NCI-H1048 (cell line): ENCODE results near the gene LAMC3.

ENCODE experiments used
- DNase-seq: peaks from one replicate; lab custom pipeline; 2025; lab: John Stamatoyannopoulos, UW

Gene LAMC3

GRCh38 chr9:130979591-130980385 is 29.2 kb upstream of the LAMC3 start:
- no peak for DNase-seq

GRCh38 chr9:130980526-130980925 is 28.4 kb upstream of the LAMC3 start:
- no peak for DNase-seq

GRCh38 chr9:130981002-130981755 is 27.8 kb upstream of the LAMC3 start:
- no peak for DNase-seq

GRCh38 chr9:130981756-130982137 is 27.2 kb upstream of the LAMC3 start:
- no peak for DNase-seq

GRCh38 chr9:130982636-130983358 is 26.2 kb upstream of the LAMC3 start:
- DNase-seq = no peak

GRCh38 chr9:130983359-130983670 is 25.7 kb upstream of the LAMC3 start:
- no peak for DNase-seq

GRCh38 chr9:130983970-130984369 is 25.0 kb upstream of the LAMC3 start:
- no peak for DNase-seq

GRCh38 chr9:130984521-130984920 is 24.5 kb upstream of the LAMC3 start:
- no peak for DNase-seq

GRCh38 chr9:130985029-130985428 is 23.9 kb upstream of the LAMC3 start:
- DNase-seq = no peak

- DNase-seq = no peak
Measured at GRCh38 chr9:130985606-130986162, 23.3 kb upstream of the LAMC3 start.

GRCh38 chr9:130986356-130986965 is 22.5 kb upstream of the LAMC3 start:
- no peak for DNase-seq

- DNase-seq = no peak
Measured at GRCh38 chr9:130987054-130987453, 21.9 kb upstream of the LAMC3 start.

- no peak for DNase-seq
Measured at GRCh38 chr9:130987738-130988399, 21.1 kb upstream of the LAMC3 start.

GRCh38 chr9:130988400-130988747 is 20.6 kb upstream of the LAMC3 start:
- DNase-seq = no peak

- no peak for DNase-seq
Measured at GRCh38 chr9:130988905-130989304, 20.1 kb upstream of the LAMC3 start.

- DNase-seq = no peak
Measured at GRCh38 chr9:130989391-130989790, 19.6 kb upstream of the LAMC3 start.

GRCh38 chr9:130989891-130990290 is 19.1 kb upstream of the LAMC3 start:
- DNase-seq = no peak

GRCh38 chr9:130990306-130990977 is 18.5 kb upstream of the LAMC3 start:
- no peak for DNase-seq

GRCh38 chr9:130990978-130991777 is 17.8 kb upstream of the LAMC3 start:
- DNase-seq = no peak
